ENCODE data around the gene TSFM. TPM values are rescaled to one million over a fixed set of nuclear protein-coding genes. Genes with fewer than 3 reads are reported as not detected.
A peak's percentile ranks its signal among the peaks of the same experiment; 100 is the strongest.

TSFM gene
- total RNA-seq, 2 donors from 2014 or later: 20.0 to 23.2 TPM

DNA sequence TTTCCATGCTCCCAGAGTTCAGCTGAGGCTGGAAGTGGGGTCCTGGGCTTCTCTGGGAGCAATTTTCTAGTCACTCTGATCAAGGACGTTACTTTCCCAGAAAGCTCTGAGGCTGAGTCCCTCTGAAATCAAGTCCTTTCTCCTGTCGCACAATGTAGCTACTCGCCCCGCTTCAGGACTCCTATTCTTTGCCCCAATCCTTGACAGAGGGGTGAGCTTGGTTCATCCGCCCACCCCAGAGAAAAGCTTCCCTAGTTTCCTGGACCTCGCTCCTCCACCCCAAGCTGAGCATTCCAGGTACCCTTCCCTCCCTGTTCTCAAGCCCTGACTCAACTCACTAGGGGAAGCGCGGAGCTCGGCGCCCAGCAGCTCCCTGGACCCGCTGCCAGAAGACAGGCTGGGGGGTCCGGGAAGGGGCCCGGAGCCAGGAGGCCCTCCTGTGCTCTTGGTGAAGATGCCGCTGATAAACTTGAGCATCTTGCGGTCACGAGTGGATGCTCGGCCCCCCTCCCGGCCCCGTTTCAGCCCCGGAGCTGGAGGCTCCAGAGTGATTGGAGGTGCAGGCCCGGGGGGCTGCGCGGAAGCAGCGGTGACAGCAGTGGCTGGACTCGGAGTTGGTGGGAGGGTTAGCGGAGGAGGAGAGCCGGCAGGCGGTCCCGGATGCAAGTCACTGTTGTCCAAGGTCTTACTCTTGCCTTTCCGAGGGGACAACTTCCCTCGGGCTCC lies 45.7 kb upstream of the TSFM start:
- TF ChIP-seq CTCF (IDR thresholded peaks at IDR 0.05): no peak
- H3K27ac ChIP-seq: peak overlapping the region in 1 of 2 donors; percentile 23
- DNase-seq (ENCODE audit: low spot score): no peak
- no peaks in the 10 kb centered on the region for H3K9me3 ChIP-seq
- H3K27me3 ChIP-seq: peaks cover 16 to 29% of the 10 kb centered on the region in 2 donors
- peak overlapping the region in 1 of 2 donors; percentile 49 for H3K4me3 ChIP-seq
- peaks cover 0 to 41% of the 10 kb centered on the region in 2 donors for H3K4me1 ChIP-seq
- H3K36me3 ChIP-seq: no peaks in the 10 kb centered on the region

DNA sequence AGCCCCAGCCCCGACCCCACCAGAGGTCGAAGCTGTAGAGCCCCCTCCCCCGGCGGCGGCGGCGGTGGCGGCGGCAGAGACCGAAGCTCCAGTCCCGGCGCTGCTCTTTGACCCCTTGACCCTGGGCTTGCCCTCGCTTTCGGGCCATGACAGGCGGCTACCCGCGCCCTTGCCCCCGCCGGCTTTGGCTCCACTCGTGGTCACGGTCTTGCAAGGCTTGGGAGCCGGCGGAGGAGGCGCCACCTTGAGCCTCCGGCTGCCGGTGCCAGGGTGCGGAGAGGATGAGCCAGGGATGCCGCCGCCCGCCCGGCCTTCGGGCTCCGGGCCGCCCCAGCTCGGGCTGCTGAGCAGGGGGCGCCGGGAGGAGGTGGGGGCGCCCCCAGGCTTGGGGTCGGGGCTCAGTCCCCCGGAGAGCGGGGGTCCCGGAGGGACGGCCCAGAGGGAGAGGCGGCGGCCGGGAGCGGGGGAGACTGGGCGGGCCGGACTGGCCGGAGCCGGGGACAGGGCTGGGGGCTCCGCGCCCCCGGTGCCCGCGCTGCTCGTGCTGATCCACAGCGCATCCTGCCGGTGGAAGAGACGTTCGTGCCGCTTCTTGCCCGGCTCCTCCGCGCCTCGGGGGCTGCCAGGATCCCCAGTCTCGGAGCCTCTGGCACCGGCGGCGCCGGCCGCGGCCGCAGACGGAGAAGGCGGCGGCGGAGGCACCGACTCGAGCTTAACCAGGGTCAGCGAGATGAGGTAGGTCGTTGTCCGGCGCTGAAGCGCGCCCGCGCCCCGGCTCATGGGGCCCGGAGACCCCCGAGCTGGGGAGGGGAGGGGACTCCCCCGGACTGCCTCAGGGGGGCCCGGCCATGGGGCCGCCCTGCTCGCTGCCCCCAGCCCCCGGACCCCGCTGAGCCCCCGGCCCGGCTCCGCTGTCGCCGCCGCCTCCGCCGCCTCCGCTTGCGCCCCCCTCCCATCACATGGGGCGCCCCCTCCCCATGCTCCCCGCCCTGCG lies 44.8 kb upstream of the TSFM start:
- Histone ChIP-seq H3K27me3 (peaks cover 16 to 29% of the 10 kb centered on the region in 2 donors), H3K27ac (peak overlapping the region; percentile 23 to 33), H3K9me3 (no peaks in the 10 kb centered on the region), H3K4me1 (peaks cover 0 to 41% of the 10 kb centered on the region in 2 donors), H3K36me3 (no peaks in the 10 kb centered on the region), H3K4me3 (peak overlapping the region; percentile 34 to 49)
- DNase-seq (ENCODE audit: low spot score): no peak
- TF ChIP-seq CTCF (IDR thresholded peaks at IDR 0.05): peak in 1 of 2 donors; percentile 49

GRCh38 chr12:57738661-57739237 lies 43.8 kb upstream of the TSFM start, which contains the start of gene AGAP2:
TSS of gene AGAP2 (minus strand) at chr12:57738742. CDS start at chr12:57738246, 496 bp downstream.
- Histone ChIP-seq H3K4me3 (peak within 1 kb of the TSS; percentile 34 to 49), H3K27me3 (peaks cover 16 to 29% of the 10 kb centered on the region in 2 donors), H3K4me1 (peaks cover 0 to 41% of the 10 kb centered on the region in 2 donors), H3K9me3 (no peaks in the 10 kb centered on the region), H3K36me3 (no peaks in the 10 kb centered on the region), H3K27ac (peak within 1 kb of the TSS; percentile 23 to 33)
- TF ChIP-seq CTCF (IDR thresholded peaks at IDR 0.05): no peak
- no peak for DNase-seq (ENCODE audit: low spot score)

- H3K27me3 ChIP-seq: peaks cover 16 to 29% of the 10 kb centered on the region in 2 donors
- H3K27ac ChIP-seq: no peak overlapping the region
- H3K4me1 ChIP-seq: peaks cover 0 to 47% of the 10 kb centered on the region in 2 donors
- H3K4me3 ChIP-seq: no peak overlapping the region
- no peaks in the 10 kb centered on the region for H3K9me3 ChIP-seq
- no peaks in the 10 kb centered on the region for H3K36me3 ChIP-seq
- no peak for DNase-seq (ENCODE audit: low spot score)
- TF ChIP-seq CTCF (IDR thresholded peaks at IDR 0.05): no peak
Observed at GRCh38 chr12:57739387-57739786, 43.2 kb upstream of the TSFM start.

GRCh38 chr12:57739914-57740538 lies 42.6 kb upstream of the TSFM start:
- Histone ChIP-seq H3K9me3 (no peaks in the 10 kb centered on the region), H3K27me3 (peaks cover 16 to 29% of the 10 kb centered on the region in 2 donors), H3K4me3 (no peak overlapping the region), H3K36me3 (no peaks in the 10 kb centered on the region), H3K4me1 (peaks cover 0 to 48% of the 10 kb centered on the region in 2 donors), H3K27ac (no peak overlapping the region)
- no peak for TF ChIP-seq CTCF (IDR thresholded peaks at IDR 0.05)
- no peak for DNase-seq (ENCODE audit: low spot score)

Data from right atrium auricular region (tissue), 2 donors.